Glomerular endothelial cell (primary cell): ENCODE results near the gene SERPINA5. TPM values are rescaled to one million over a fixed set of nuclear protein-coding genes. Genes with fewer than 3 reads are reported as not detected.
"Not testable (repeated sequence)": the region's sequence is repeated elsewhere in the genome, so short reads cannot be mapped to it uniquely, and the experiment has no call there.

Experiments
- DNase-seq: peaks from one replicate; pipeline ENCODE4 v3.0.0-alpha.2; 2011; ENCODE audit warnings: low read depth, low spot score; ENCODE audit errors: extremely low read depth
- total RNA-seq: library from RNA; depleted of rRNA; stranded (reverse); fragments of >200 nt; gene quantifications from 2 replicates; pipeline ENCODE4 v1.2.3, GENCODE V29; 2015

The SERPINA5 gene
- total RNA-seq, 1 donor from 2014 or later: 1.1 TPM

DNA sequence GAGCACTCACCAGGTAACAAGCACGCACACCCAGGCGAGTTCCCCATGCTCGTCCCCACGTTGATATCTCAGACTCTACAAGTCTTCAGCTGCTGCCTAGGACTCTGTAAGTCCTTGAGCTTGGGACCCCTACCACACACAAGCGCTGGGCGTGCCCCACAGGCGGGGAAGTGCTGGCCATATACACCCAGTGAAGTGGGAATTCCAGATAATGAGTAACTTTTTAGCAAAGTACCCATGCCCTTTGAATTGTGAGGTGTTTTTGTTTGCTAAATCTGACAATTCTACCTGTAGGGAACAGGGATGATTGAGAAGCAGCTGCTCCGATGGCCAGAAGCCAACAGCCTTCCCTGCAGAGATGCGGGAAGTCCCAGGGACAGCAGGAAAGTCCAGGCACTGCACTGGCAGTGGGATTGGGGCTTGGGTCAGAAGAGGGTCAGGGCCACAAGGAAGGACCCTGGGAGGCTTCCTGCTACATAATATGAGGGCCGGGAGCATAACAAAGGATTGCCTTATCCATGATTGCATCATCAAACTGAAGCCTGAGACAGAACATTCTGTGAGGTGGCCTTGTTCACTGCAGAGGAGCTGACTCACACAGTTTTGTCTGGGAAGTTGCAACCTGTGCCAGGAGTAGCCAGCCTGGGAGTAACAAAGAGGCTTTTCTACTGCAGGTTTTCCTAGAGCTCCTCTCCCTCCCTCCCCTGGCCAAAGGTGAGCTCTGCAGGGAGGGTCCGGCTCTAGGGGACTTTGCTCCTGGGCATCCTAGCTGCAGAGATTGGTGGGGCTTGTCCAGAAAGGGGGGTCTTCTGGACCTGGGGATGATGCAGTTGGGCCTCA, 17.8 kb downstream of the SERPINA5 start:
- DNase-seq: peak; percentile 68

DNA sequence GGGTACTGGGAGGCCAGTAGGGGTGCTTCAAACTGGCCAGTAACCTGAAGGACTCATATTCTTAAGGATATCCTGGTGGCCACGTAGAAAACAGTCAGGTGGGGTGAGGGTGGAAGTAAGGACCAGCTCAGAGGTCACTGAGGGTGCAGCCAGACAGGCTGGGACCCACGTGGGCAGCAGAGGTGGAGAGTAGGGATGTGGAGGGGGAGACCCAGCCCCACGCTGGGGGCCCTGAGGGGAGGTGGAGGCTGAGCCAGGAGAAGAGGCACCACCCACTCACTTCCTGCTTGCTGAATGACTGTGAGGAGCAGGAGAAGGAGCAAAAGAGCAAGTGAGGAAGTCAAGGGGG, 18.4 kb downstream of the SERPINA5 start:
- no peak for DNase-seq

DNA sequence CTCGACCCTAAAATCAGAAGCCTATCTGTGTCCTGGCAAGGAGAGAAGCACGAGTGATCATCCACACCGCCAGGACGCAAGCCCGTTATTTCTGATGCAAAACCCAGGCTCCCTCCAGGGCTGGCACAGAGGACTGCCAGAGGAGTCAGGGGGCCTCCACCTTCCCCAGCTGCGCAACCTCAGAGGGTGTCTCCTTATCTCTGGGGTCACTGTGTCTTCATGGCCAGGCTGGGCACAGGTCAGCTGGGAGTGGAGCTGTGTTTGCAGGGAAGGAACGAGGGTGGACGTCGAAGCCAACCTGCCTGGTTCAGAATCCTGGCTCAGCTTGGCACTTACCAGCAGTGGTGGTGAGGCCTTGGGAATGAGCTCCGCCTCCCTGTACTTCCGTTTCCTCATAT, 18.9 kb downstream of the SERPINA5 start:
- no peak for DNase-seq

DNA sequence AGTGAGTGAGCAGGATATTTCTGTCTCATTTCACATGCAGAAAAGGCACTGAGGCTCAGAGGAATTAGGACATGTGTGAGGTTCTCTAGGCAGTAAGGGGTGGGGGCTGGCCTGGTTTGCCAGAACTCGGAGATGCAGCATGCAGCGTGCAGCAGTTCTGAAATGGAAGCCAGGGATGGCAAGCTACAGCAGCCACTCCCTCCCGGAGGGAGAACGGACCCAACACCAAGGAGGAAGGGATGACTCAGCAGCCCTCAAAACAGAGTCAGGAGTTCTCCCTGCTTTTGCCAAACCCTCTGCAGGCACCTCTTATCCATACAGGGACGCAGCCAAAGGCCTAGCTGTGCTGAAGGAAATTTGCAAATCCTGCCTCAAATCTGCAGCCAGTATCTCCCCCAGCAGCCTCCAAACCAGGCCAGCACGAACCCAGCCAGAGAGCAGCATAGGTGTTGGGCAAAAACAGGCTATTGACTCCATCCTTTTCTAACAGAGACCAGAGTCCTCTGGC, 20.7 kb downstream of the SERPINA5 start:
- DNase-seq: no peak

DNA sequence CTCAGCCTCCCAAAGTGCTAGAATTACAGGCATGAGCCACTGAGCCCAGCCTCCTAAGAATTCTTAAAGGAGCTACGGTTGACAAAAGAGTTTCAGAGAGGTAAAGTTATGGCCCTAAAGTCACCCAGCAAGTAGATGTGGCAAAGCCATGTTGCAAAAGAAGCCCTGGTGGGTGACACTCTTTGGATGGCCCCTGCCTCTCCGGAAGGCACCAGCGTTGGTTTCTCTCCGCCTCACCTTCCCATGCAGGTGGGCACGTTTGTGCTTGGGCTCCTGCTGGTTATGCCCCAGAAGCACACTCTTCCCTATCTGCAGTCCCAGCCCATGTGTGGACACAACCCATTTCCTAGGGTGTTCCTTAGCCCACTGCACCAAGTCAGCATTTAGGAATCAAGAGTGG, 21.5 kb downstream of the SERPINA5 start:
- DNase-seq: no peak

- no peak for DNase-seq
Observed at GRCh38 chr14:94605361-94605760, 24.1 kb downstream of the SERPINA5 start.

- not testable (repeated sequence) for DNase-seq
Observed at GRCh38 chr14:94608966-94609365, 27.7 kb downstream of the SERPINA5 start.

- DNase-seq: no peak
Observed at GRCh38 chr14:94611179-94611578, 30.0 kb downstream of the SERPINA5 start.

GRCh38 chr14:94612174-94612573, 30.9 kb downstream of the SERPINA5 start, which contains the start of gene SERPINA3:
SERPINA3 (plus strand) TSS chr14:94612391; CDS start chr14:94614442, 2,051 bp downstream.
- DNase-seq: no peak

DNA sequence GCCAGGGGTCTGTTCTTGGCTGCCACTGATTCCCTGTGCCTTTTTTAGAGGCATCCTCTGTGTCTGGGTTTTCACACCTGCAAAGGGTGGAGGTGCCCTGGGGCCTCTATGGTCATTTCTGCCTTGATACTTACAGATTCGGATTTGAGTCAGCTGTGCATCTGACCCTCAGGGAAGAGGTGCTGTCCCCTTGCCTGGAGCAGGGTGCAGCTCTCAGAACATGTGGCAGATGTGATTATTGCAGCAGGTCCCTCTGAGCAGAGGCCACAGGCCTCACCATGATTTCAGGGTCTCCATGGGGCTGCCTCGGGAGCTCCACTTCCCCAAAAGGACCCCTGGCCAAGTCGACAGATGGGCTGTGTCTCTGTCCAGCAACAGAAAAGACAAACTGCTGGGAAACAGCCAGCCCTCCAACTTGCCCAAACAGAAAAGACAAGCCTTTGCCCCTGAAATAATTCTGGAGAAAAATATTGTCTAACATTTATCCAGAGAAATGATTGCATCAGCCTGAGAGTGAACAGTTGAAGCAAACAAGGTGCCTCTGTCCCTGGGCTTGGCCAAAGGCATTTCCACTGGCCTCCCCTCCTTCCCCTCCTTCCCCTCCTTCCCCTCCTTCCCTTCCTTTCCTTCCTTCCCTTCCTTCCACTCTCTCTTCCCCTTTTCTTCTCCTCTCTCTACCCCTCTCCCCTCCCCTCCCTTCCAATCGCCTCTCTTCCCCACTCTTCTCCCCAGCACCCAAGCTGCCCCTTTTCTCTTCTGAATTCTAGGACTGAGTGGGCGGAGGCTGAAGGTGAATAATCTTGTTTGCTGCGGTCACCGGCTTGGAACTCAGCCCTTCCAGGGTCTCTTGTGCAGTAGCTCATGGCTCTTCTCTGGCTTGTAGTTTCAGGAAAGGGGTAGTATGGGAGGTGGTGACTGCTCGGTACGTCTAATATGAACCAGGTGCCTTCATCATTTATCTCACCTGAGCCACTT, 31.6 kb downstream of the SERPINA5 start:
- no peak for DNase-seq

- DNase-seq: no peak
Observed at GRCh38 chr14:94613720-94614644, 32.8 kb downstream of the SERPINA5 start.

GRCh38 chr14:94614802-94615201, 33.6 kb downstream of the SERPINA5 start:
- DNase-seq: no peak

DNA sequence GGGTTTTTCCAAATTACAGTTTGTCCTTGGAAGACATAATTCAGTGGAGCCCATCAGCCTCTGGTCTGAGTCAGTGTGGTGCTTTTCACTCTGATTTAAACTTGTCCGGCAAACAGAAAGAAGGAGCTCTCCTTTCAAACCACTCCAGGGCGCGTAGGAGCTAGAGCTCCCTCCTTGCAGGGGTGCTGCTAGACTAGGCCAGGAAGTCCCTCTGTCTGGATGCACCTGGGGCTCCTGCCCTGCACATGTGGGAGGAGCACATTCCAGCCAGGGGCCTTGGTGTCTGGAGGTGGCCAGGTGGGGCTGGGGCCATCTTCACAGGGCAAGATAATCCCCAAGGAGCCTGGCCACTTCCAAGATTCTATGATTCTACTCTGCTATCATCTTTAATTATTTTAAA, 34.0 kb downstream of the SERPINA5 start:
- DNase-seq: no peak

- no peak for DNase-seq
Observed at GRCh38 chr14:94615823-94616570, 34.8 kb downstream of the SERPINA5 start.

DNA sequence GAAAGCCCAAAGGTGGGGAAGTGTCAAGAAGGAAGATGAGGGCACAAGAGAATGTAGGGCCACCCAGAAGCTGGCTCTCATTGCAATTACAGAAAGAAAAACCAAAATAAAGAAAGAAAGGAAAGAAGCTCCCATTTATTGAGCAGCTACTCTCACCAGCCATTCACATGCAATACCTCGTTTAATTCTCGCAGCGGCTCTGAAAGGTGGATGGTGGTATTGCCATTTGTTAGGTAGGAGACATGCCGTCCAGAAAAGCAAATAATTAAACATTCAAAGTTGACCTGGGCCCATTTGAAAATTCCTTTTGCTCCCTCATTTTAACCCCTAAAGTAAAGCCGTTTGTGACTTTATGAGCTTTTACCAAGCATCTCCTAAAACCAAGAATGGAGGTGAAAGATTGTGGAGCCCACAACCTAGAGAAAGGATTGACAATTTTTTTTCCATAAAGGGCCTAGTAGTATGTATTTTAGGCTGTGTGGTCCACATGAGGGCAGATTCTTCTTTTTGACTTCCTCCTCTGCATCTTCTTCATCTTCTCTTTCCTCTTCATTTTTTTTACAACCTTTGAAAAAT, 36.2 kb downstream of the SERPINA5 start:
- no peak for DNase-seq

DNA sequence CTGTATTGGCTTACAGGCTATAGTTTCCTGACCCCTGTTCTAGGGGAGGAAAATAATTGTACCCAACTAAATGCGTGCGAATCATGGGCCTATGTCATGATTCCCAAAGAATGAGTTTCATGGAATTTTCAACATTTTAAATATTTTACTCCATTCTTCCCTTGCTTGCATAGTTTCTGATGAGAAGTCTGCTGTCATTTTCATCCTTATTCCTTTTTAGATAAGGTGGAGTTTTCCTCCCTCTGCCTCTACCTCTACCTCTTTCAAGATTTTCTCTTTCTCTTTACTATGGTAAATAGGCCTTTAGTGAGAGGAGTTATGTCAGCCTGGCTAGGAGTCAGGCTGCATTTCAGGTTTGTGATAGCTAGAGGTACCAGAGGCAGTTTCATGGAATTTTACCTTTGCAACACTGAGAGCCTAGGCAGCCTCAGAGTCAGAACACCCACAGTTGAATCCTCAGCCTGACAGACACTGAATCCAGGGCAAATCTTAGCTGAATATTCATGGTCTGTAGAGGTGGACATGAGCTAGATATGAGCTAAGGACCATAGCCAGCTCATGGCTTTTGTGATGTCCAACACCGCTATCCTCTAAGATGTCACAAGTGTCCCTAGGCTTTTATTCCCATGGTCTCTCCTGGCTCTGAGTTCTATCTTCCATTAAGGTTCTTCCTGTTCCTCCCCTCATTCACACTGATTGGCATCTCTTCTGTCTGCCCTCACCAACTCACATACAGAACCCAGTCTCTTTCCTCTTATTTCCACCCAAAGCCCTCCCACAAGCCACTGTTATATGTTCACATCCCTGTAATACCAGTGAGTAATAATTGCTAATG, 37.0 kb downstream of the SERPINA5 start:
- DNase-seq: no peak

DNA sequence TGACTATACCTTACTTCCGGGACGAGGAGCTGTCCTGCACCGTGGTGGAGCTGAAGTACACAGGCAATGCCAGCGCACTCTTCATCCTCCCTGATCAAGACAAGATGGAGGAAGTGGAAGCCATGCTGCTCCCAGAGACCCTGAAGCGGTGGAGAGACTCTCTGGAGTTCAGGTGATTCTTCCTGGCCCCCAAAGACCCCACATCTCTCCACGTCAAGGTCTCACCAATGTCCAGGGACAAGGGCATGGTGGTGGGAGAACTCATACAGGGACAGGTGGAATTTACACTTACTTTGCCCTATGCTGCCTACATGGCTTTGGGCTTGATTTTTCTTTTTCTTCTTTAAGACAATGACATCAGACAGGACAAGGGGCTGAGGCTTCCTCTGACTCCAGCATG, 38.1 kb downstream of the SERPINA5 start:
- no peak for DNase-seq

DNA sequence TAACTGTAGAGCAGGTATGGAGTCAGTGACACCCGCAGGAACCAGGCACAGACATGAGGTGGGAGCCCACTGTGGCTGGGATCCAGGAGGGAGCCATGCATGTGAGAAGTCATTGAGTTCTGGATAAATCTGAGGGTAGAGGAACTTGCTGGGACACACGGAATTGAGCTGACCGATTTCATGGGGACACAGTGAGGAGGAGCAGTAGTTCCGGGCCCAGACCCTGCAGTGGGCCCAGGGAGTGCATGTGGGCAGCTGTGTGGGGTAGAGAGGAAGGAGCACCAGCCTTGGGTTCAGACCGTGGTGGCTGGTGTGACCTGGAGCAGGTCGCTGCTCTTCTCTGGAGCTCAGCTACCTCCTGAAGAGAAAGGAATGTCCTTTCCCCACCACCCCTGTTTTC, 39.4 kb downstream of the SERPINA5 start:
- no peak for DNase-seq
